GM18526 (cell line): ENCODE data around the gene CYSLTR2.

ENCODE experiments used
- POLR2A ChIP-seq: IDR thresholded peaks from 3 replicates; pipeline ENCODE4 v1.6.1; 2011; ENCODE audit not compliant: insufficient read length; ENCODE audit errors: extremely low read depth

The CYSLTR2 gene

GRCh38 chr13:48720621-48721020, 66.9 kb downstream of the CYSLTR2 start:
- no peak for TF ChIP-seq POLR2A

GRCh38 chr13:48723168-48723567, 69.4 kb downstream of the CYSLTR2 start:
- TF ChIP-seq POLR2A = no peak

- no peak for TF ChIP-seq POLR2A
Measured at GRCh38 chr13:48725271-48725670, 71.5 kb downstream of the CYSLTR2 start.

- TF ChIP-seq POLR2A = no peak
Measured at GRCh38 chr13:48726711-48727110, 73.0 kb downstream of the CYSLTR2 start.

- no peak for TF ChIP-seq POLR2A
Measured at GRCh38 chr13:48727241-48728011, 73.7 kb downstream of the CYSLTR2 start.

- TF ChIP-seq POLR2A = no peak
Measured at GRCh38 chr13:48728226-48728625, 74.5 kb downstream of the CYSLTR2 start.

- no peak for TF ChIP-seq POLR2A
Measured at GRCh38 chr13:48728876-48729275, 75.1 kb downstream of the CYSLTR2 start.

- TF ChIP-seq POLR2A = no peak
Measured at GRCh38 chr13:48729856-48730255, 76.1 kb downstream of the CYSLTR2 start.

GRCh38 chr13:48731001-48731658, 77.4 kb downstream of the CYSLTR2 start:
- TF ChIP-seq POLR2A = no peak

- TF ChIP-seq POLR2A = no peak
Measured at GRCh38 chr13:48731957-48732569, 78.3 kb downstream of the CYSLTR2 start.

GRCh38 chr13:48733739-48734335, 80.1 kb downstream of the CYSLTR2 start:
- no peak for TF ChIP-seq POLR2A

GRCh38 chr13:48735571-48735970, 81.8 kb downstream of the CYSLTR2 start:
- no peak for TF ChIP-seq POLR2A

- no peak for TF ChIP-seq POLR2A
Measured at GRCh38 chr13:48737689-48738088, 84.0 kb downstream of the CYSLTR2 start.

GRCh38 chr13:48738311-48738710, 84.6 kb downstream of the CYSLTR2 start:
- TF ChIP-seq POLR2A = no peak

GRCh38 chr13:48739386-48739964, 85.7 kb downstream of the CYSLTR2 start:
- TF ChIP-seq POLR2A = no peak
